Natural killer cell treated with Interleukin-12 subunit alpha and Interleukin-12 subunit beta and Interleukin-15 and Interleukin-18, amount 100 ng/mL, for 72 hours (primary cell): ENCODE data around the gene MEP1B. TPM values are rescaled to one million over a fixed set of nuclear protein-coding genes. Genes with fewer than 3 reads are reported as not detected.
A peak's percentile ranks its signal among the peaks of the same experiment; 100 is the strongest.
"Not testable (repeated sequence)": the region's sequence is repeated elsewhere in the genome, so short reads cannot be mapped to it uniquely, and the experiment has no call there.

Experiments used
- ATAC-seq, 2 donors: fragments of 150-1000 bp; cut with Tn5 transposase in 1 of 2; sonication (Bioruptor Pico), chemical (Tn5 transposase) in 1 of 2; 2 replicates each; pipeline ENCODE4 v1.10.0; 2021
- DNase-seq: peaks from one replicate; pipeline ENCODE4 v3.0.0; 2022; ENCODE audit warnings: low spot score
- H3K27ac Mint-ChIP-seq, 2 donors: 1 replicate in 1 of 2; 2 replicates in 1 of 2; pipeline ENCODE4 v1.8.0; 2022; ENCODE audit warnings: mixed read lengths in 2 of 2, mild to moderate bottlenecking in 1 of 2, moderate library complexity in 1 of 2
- H3K27me3 Mint-ChIP-seq, 2 donors: 1 replicate in 1 of 2; 2 replicates in 1 of 2; pipeline ENCODE4 v1.8.0; 2022; ENCODE audit warnings: mixed read lengths in 2 of 2
- H3K36me3 Mint-ChIP-seq: one replicate; pipeline ENCODE4 v1.8.0; 2022; ENCODE audit warnings: mixed read lengths
- H3K4me1 Mint-ChIP-seq, 2 donors: 1 replicate in 1 of 2; 2 replicates in 1 of 2; pipeline ENCODE4 v1.8.0; 2022; ENCODE audit warnings: low read depth in 2 of 2, mixed read lengths in 2 of 2, mild to moderate bottlenecking in 1 of 2
- H3K4me3 Mint-ChIP-seq: one replicate; pipeline ENCODE4 v1.8.0; 2022; ENCODE audit warnings: mixed read lengths
- H3K9me3 Mint-ChIP-seq: 2 replicates; pipeline ENCODE4 v1.8.0; 2022; ENCODE audit warnings: mixed read lengths
- total RNA-seq, 2 donors: library from RNA; stranded (reverse); gene quantifications; one replicate each; pipeline ENCODE4 v1.2.3, GENCODE V29; 2022

The MEP1B gene
- under 1 TPM; 0.19 to 0.20 TPM for total RNA-seq

DNA sequence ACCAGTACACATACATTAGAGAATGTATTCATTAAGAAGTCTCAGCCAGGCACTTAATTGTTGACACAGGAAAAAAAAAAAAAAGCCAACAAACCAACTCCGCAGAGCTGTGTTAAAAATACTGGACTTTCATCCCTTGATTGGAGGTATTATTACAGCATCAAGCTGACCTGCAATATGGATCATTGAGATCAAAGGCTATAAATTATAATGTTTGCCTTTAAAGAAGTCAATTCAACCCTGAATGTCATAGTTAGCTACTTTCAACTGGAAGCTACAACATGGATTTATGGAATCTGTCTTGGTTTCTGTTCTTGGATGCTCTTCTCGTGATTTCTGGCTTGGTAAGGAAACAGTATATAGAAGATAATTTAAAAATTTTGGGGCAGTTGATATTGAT, at the start of gene MEP1B:
MEP1B (plus strand) TSS at position 250 of the 400 bp plus-strand sequence; CDS start at position 282, 32 bp downstream.
- peaks cover 18 to 33% of the 10 kb centered on the region in 2 donors for H3K27me3 Mint-ChIP-seq
- DNase-seq (no peak), ATAC-seq (no peak)
- no peaks in the 10 kb centered on the region for H3K4me1 Mint-ChIP-seq
- H3K27ac Mint-ChIP-seq: no peak within 1 kb of the TSS
- no peaks in the 10 kb centered on the region for H3K9me3 Mint-ChIP-seq
- no peaks in the 10 kb centered on the region for H3K36me3 Mint-ChIP-seq
- H3K4me3 Mint-ChIP-seq: no peak within 1 kb of the TSS

DNA sequence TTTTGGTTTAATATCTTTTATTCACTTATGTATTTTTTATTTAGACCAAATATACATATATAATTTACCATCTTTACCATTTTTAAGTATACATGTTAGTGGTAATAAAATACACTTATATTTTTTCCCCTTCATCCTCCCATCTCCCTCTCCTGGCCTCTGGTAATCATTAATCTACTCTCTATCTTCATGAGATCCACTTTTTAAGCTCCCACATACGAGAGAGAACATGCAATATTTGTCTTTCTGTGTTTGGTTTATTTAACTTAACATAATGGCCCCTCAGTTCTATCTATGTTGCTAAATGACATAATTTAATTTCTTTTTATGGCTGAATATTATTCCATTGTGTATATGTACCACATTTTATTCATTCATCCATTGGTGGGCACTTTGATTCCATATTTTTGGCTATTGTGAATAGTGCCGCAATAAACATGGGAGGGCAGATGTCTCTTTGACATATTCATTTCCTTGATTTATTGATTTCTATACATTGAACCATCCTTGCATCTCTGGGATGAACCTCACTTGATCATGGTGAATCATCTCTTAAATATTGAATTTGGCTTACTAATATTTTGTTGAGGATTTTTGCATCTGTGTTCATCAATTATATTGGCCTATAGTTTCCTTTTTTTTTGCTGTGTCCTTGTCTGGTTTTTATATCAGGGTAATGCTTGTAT, 41.5 kb upstream of the MEP1B start:
- H3K4me3 Mint-ChIP-seq: no peak overlapping the region
- H3K27me3 Mint-ChIP-seq: peaks cover 0 to 5% of the 10 kb centered on the region in 2 donors
- H3K36me3 Mint-ChIP-seq: no peaks in the 10 kb centered on the region
- no peak for ATAC-seq
- no peaks in the 10 kb centered on the region for H3K9me3 Mint-ChIP-seq
- DNase-seq: no peak
- peaks cover 0 to 10% of the 10 kb centered on the region in 2 donors for H3K4me1 Mint-ChIP-seq
- H3K27ac Mint-ChIP-seq: no peak overlapping the region

DNA sequence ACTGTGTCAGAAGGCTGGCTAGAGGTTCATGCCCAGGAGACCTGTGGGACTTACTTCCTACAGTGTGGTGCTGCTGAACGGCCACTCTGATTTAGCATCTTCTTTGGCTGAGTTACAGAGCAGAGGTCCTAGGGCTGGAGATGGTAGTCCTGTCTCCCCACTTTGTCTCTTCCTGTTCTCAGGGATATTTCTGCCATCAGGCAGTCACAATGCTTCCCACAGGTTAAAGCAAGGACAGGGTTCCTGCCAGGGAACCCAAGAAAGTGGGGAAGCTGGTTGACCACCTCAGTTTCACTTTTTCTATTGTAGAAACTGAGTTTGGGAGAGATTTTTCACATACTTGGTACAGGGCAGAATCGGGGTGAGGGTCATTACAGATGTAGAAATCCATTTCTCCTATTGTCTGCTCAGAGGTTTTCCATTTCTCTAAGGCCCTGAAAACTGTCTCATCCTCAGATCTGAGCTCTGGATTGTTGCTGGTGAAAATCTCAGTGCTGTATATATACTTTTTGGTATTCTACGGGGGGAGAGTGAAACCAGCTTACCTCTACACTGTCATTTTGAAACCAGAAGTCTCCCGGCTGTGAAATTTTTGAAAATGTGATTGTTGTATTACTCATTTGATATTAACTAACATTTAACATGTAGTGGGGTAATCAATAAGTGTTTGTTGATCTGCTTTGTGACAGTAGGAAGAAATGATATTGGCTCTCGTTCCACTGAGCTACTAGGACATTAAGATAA, 37.0 kb upstream of the MEP1B start:
- H3K4me3 Mint-ChIP-seq: peak overlapping the region; percentile 1
- H3K27ac Mint-ChIP-seq: no peak overlapping the region
- H3K36me3 Mint-ChIP-seq: no peaks in the 10 kb centered on the region
- ATAC-seq (peak; percentile 70 to 85), DNase-seq (no peak)
- peaks cover 1 to 14% of the 10 kb centered on the region in 2 donors for H3K4me1 Mint-ChIP-seq
- peaks cover 0 to 5% of the 10 kb centered on the region in 2 donors for H3K27me3 Mint-ChIP-seq
- H3K9me3 Mint-ChIP-seq: no peaks in the 10 kb centered on the region

DNA sequence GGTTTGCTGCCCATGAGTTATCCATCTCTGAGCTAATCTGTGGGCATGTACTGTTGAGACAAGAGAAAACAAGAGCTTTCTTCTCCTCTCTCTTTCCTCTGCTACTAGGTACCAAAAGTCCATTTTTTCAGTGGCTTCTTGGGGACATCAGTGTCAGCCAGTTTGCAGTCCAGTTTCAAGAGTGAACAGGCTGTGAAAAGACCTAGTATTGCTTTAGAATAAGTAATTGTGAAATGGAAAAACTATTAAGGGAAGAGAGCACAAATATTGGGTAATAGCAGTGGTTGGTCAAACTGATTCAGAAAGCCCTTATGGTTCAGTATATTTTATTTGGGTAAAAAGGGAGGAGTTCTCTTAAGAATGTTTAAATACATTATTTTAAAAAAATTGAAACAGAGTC, 33.0 kb upstream of the MEP1B start:
- no peak for DNase-seq
- H3K27ac Mint-ChIP-seq: no peak overlapping the region

DNA sequence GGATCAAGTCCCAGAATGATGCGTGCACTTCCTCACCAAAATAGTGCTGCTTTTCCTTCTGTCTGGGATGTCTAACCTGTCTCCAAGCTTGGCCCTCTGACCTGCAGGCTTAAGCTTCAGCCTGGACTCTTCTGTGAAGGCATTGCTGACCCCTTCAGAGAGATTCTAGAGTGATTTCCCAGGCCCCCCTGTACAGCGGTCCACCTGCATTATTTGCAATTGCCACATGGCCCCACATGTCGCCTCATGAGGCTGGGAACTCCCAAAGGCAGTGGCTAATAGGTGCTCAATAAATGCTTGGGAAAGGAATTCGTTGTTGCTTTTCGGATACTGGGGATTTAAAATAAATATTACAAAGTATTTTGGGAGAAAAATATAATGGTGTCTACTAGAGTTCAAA, 32.3 kb upstream of the MEP1B start:
- Mint-ChIP-seq H3K4me3 (peak overlapping the region; percentile 76), H3K9me3 (no peaks in the 10 kb centered on the region), H3K27ac (no peak overlapping the region), H3K4me1 (peaks cover 5 to 17% of the 10 kb centered on the region in 2 donors), H3K36me3 (no peaks in the 10 kb centered on the region), H3K27me3 (no peaks in the 10 kb centered on the region)
- ATAC-seq: no peak
- DNase-seq: no peak

More for the DNA sequence above, 33.0 kb upstream of the MEP1B start:
- Mint-ChIP-seq H3K36me3 (no peaks in the 10 kb centered on the region), H3K27me3 (peaks cover 0 to 5% of the 10 kb centered on the region in 2 donors), H3K9me3 (no peaks in the 10 kb centered on the region), H3K4me1 (peaks cover 5 to 19% of the 10 kb centered on the region in 2 donors), H3K4me3 (no peak overlapping the region)
- ATAC-seq: no peak

DNA sequence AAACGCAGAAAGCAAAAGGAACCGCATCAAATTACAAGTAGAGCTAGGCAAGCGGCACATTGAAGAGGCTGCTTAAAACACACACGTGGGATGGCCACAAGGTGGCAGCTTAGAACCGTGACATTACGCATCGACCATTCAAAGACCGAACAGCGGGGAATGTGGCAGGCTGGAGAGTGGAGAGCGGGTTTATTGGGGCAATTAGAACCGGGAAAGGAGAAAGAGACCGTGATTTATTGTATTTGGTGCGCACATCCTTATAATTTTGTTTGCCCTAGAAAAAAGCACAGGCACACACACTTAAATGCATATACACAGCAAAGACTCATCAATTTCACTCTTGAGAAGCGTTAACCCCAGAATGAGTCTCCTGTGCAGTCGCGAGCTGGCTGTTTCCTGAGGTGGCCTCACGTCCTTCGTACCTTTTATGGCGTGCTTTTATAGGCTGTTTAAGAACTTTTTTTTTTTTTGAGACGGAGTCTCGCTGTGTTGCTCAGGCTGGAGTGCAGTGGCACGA, 31.7 kb upstream of the MEP1B start:
- DNase-seq (peak; percentile 70), ATAC-seq (peak; percentile 88 to 89)
- Mint-ChIP-seq H3K4me1 (peaks cover 5 to 11% of the 10 kb centered on the region in 2 donors), H3K4me3 (peak overlapping the region; percentile 76), H3K9me3 (no peaks in the 10 kb centered on the region), H3K27ac (no peak overlapping the region), H3K27me3 (no peaks in the 10 kb centered on the region), H3K36me3 (no peaks in the 10 kb centered on the region)

DNA sequence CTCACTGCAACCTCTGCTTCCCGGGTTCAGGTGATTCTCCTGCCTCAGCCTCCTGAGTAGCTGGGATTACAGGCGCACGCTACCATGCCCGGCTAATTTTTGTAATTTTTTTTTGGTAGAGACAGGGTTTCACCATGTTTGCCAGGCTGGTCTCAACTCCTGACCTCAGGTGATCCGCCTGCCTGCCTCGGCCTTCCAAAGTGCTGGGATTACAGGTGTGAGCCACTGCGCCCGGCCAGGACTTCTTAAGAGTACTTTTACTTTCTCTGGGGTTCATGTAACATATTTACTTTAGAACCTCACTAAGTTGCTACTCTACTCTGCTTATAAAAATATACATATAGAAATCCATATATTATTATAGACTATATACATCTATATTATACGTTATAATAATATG, 31.2 kb upstream of the MEP1B start:
- H3K9me3 Mint-ChIP-seq, H3K36me3 Mint-ChIP-seq, DNase-seq, ATAC-seq, H3K27me3 Mint-ChIP-seq, H3K27ac Mint-ChIP-seq, H3K4me1 Mint-ChIP-seq: not testable (repeated sequence)
- peak overlapping the region; percentile 76 for H3K4me3 Mint-ChIP-seq

DNA sequence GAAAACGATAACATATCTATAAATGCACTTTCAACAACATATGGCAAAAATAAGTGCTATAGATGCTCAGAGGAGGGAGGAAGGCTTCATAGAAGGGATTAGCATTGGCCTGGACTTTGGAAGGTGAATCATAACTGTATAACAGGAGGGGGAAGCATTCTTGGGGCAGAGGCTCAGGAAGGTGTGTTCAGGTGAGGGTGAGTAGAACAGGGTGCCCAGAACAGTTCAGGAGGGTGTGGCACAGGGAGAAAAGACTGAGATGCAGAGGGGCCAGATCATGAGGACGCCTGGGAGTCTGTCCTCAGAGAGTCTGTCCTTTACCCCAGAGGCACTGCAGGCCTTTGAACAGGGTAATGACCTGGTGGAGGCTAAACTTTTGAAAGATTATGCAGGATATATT, 29.3 kb upstream of the MEP1B start:
- H3K4me3 Mint-ChIP-seq: no peak overlapping the region
- no peak overlapping the region for H3K27ac Mint-ChIP-seq
- H3K27me3 Mint-ChIP-seq: no peaks in the 10 kb centered on the region
- H3K9me3 Mint-ChIP-seq: no peaks in the 10 kb centered on the region
- H3K36me3 Mint-ChIP-seq: no peaks in the 10 kb centered on the region
- DNase-seq: no peak
- ATAC-seq: no peak
- H3K4me1 Mint-ChIP-seq: peaks cover 5 to 8% of the 10 kb centered on the region in 2 donors

DNA sequence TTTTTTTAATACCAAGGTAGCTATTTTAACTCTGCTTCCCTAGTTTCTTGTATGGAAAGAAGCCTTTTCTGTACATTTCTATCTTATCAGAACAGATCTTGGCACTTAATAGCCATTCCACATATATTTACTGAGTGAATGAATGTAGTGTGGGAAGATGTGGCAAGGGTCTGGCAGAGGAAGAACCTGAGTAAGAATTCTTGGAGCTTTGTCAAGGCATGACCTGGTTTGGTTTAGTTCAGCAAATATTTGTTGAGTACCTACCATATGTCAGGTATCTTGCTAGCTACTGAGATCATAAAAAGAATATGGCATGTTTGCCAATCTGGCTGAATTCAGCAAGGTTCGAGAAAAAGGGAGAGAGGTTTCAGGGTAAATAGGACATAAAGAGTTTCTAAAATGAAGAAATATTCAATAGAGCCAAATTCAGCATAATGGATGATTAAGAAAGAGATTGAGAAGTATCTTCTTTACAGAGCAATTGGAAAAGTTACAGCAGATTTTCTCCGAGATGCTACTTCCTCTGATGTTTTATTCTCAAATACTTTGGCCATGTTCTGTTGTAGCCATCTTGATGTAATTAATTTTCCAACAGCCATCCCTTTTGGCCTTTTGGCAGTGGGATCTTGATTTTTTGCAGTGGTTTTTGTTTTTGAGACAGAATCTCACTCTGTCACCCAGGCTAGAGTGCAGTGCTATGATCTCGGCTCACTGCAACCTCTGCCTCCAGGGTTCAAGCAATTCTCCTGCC, 21.7 kb upstream of the MEP1B start:
- H3K9me3 Mint-ChIP-seq: no peaks in the 10 kb centered on the region
- H3K4me3 Mint-ChIP-seq: no peak overlapping the region
- H3K27ac Mint-ChIP-seq: no peak overlapping the region

DNA sequence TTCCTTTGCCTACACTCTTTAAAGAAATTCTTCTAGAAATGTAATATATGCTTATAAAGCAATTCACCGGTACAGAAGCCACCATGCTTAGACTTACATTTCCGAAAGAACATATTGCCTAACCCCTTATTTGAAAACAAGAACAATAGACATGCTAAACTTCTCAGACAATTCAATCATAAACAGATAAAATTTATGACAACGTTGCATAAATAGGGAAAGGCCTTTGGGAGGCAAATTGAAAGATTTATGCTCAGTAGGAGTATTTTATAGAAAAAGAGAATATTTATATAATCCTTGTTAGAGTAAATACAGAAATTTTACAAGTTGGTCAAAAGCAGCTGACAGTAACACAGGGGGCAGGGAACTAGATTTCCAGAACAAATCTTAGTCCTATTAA, 16.2 kb upstream of the MEP1B start:
- Mint-ChIP-seq H3K4me1 (no peaks in the 10 kb centered on the region), H3K4me3 (no peak overlapping the region), H3K36me3 (no peaks in the 10 kb centered on the region), H3K27ac (no peak overlapping the region), H3K27me3 (peaks cover 6 to 16% of the 10 kb centered on the region in 2 donors), H3K9me3 (no peaks in the 10 kb centered on the region)
- ATAC-seq (no peak), DNase-seq (no peak)

More for the DNA sequence above, 21.7 kb upstream of the MEP1B start:
- H3K36me3 Mint-ChIP-seq: no peaks in the 10 kb centered on the region
- DNase-seq (no peak), ATAC-seq (no peak)
- H3K4me1 Mint-ChIP-seq: no peaks in the 10 kb centered on the region
- peaks cover 8 to 12% of the 10 kb centered on the region in 2 donors for H3K27me3 Mint-ChIP-seq

DNA sequence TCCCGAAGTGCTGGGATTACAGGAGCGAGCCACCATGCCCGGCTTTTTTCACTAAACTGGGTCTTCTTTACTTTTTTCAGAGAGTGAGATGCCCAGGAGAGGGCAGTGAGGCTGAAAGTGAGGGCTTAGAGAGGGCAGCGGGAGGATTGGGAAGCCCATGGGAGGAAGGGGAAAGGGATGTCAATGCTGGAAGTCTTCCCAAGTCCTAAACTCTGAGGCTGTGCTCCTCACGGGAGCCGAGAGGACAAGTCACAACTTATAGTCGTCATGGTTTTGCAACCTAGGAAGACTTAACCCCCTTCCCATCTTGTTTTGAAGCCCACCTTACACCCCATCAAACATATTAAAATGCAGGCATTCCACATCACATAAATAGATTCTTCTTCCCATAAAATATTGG, 15.1 kb upstream of the MEP1B start:
- H3K27me3 Mint-ChIP-seq: peaks cover 6 to 16% of the 10 kb centered on the region in 2 donors
- no peaks in the 10 kb centered on the region for H3K4me1 Mint-ChIP-seq
- no peak for DNase-seq
- H3K27ac Mint-ChIP-seq: no peak overlapping the region
- H3K9me3 Mint-ChIP-seq: no peaks in the 10 kb centered on the region
- H3K4me3 Mint-ChIP-seq: no peak overlapping the region
- no peaks in the 10 kb centered on the region for H3K36me3 Mint-ChIP-seq
- no peak for ATAC-seq

DNA sequence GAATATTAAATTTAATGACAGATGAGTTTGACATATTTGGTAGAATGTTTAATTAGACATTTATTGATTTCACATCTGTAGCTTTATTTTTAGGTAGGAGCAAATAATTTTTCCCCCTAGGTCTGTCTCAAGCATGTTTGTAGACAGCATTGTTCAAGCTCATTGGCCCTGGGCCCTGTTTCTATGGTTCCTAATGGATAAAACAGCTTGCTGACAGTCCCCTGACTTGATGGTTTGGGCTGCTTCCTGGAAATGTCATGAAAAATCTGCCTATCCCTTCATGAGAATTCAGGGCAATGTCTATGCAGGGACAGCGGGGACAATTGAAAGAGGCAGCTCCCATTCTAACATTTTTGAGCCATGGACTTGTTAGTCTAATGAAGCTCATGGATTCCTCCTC, 14.6 kb upstream of the MEP1B start:
- no peaks in the 10 kb centered on the region for H3K4me1 Mint-ChIP-seq
- ATAC-seq (no peak), DNase-seq (no peak)
- peaks cover 6 to 16% of the 10 kb centered on the region in 2 donors for H3K27me3 Mint-ChIP-seq
- no peaks in the 10 kb centered on the region for H3K36me3 Mint-ChIP-seq
- H3K4me3 Mint-ChIP-seq: no peak overlapping the region
- H3K27ac Mint-ChIP-seq: no peak overlapping the region
- H3K9me3 Mint-ChIP-seq: no peaks in the 10 kb centered on the region

DNA sequence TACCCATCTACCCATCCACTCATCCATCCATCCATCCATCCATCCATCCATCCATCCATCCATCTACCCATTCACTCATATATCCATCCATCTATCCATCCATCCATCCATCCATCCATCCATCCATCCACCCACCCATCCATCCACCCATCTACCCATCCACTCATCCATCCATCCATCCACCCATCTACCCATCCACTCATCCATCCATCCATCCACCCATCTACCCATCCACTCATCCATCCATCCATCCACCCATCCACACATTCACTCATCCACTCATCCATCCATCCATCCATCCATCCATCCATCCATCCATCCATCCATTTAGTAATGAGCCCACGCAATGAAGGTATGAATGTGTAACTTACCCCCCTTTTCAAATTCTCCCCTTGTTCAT, 13.1 kb upstream of the MEP1B start:
- H3K4me1 Mint-ChIP-seq, ATAC-seq, H3K27ac Mint-ChIP-seq, H3K9me3 Mint-ChIP-seq, DNase-seq, H3K36me3 Mint-ChIP-seq, H3K4me3 Mint-ChIP-seq: not testable (repeated sequence)
- peaks cover 3 to 15% of the 10 kb centered on the region in 2 donors for H3K27me3 Mint-ChIP-seq
